Endothelial cell (in vitro differentiated cells): ENCODE data around the gene FAM186B. TPM values are rescaled to one million over a fixed set of nuclear protein-coding genes. Genes with fewer than 3 reads are reported as not detected.

Experiments
- DNase-seq: peaks from one replicate; pipeline ENCODE4 v3.0.0; 2021; ENCODE audit warnings: low spot score
- H3K27ac Mint-ChIP-seq: one replicate; pipeline ENCODE4 v1.8.0; 2021; ENCODE audit warnings: mixed read lengths, inconsistent platforms; ENCODE audit not compliant: unreplicated experiment
- H3K27me3 Mint-ChIP-seq: one replicate; pipeline ENCODE4 v1.8.0; 2021; ENCODE audit warnings: mild to moderate bottlenecking, moderate library complexity, mixed read lengths, inconsistent platforms; ENCODE audit not compliant: unreplicated experiment
- H3K36me3 Mint-ChIP-seq: one replicate; pipeline ENCODE4 v1.8.0; 2021; ENCODE audit warnings: mild to moderate bottlenecking, low read depth, mixed read lengths, inconsistent platforms; ENCODE audit not compliant: unreplicated experiment
- H3K4me1 Mint-ChIP-seq: one replicate; pipeline ENCODE4 v1.8.0; 2021; ENCODE audit warnings: mild to moderate bottlenecking, mixed read lengths, inconsistent platforms; ENCODE audit not compliant: unreplicated experiment
- H3K4me3 Mint-ChIP-seq: one replicate; pipeline ENCODE4 v1.8.0; 2021; ENCODE audit warnings: mild to moderate bottlenecking, mixed read lengths, inconsistent platforms; ENCODE audit not compliant: unreplicated experiment
- H3K9me3 Mint-ChIP-seq: one replicate; pipeline ENCODE4 v1.8.0; 2021; ENCODE audit warnings: mixed read lengths, inconsistent platforms; ENCODE audit not compliant: unreplicated experiment
- CTCF ChIP-seq: fragments of 200-600 bp; sonication (generic); IDR thresholded peaks from one replicate; pipeline ENCODE4 v1.5.0; 2021; ENCODE audit warnings: antibody characterized with exemption; ENCODE audit not compliant: unreplicated experiment
- total RNA-seq: library from RNA; stranded (reverse); fragmentation: NEBNext Ultra II Directional; extraction: Animal tissue kit (Norgen Biotek cat#: 25700); gene quantifications from one replicate; pipeline ENCODE4 v1.2.1, GENCODE V29; 2021; ENCODE audit not compliant: unreplicated experiment

Gene FAM186B
- total RNA-seq, 1 donor from 2014 or later = 1.9 TPM

GRCh38 chr12:49623142-49623904 lies 17.9 kb upstream of the FAM186B start, which contains the start of gene PRPF40B:
PRPF40B (plus strand) TSS chr12:49623561; CDS start chr12:49623591, 30 bp downstream.
- DNase-seq = peak; percentile 96
- Mint-ChIP-seq H3K4me3 (peak within 1 kb of the TSS; percentile 89), H3K27me3 (peaks cover 12% of the 10 kb centered on the region), H3K27ac (peak within 1 kb of the TSS; percentile 80), H3K4me1 (peaks cover 18% of the 10 kb centered on the region), H3K36me3 (peaks cover 3% of the 10 kb centered on the region), H3K9me3 (no peaks in the 10 kb centered on the region)
- TF ChIP-seq CTCF = peak; percentile 62

- Mint-ChIP-seq H3K27me3 (peaks cover 12% of the 10 kb centered on the region), H3K4me3 (peak overlapping the region; percentile 89), H3K27ac (peak overlapping the region; percentile 80), H3K36me3 (peaks cover 3% of the 10 kb centered on the region), H3K9me3 (no peaks in the 10 kb centered on the region), H3K4me1 (peaks cover 18% of the 10 kb centered on the region)
- TF ChIP-seq CTCF = no peak
- no peak for DNase-seq
Observed at GRCh38 chr12:49622501-49623141, 17.2 kb upstream of the FAM186B start.

GRCh38 chr12:49621651-49622500 lies 16.4 kb upstream of the FAM186B start:
- H3K27me3 Mint-ChIP-seq = peaks cover 12% of the 10 kb centered on the region
- H3K9me3 Mint-ChIP-seq = no peaks in the 10 kb centered on the region
- peaks cover 18% of the 10 kb centered on the region for H3K4me1 Mint-ChIP-seq
- peak overlapping the region; percentile 89 for H3K4me3 Mint-ChIP-seq
- no peak for DNase-seq
- H3K27ac Mint-ChIP-seq = no peak overlapping the region
- H3K36me3 Mint-ChIP-seq = peaks cover 3% of the 10 kb centered on the region
- no peak for TF ChIP-seq CTCF

- DNase-seq = no peak
- H3K4me1 Mint-ChIP-seq = peaks cover 15% of the 10 kb centered on the region
- no peak overlapping the region for H3K4me3 Mint-ChIP-seq
- peaks cover 10% of the 10 kb centered on the region for H3K27me3 Mint-ChIP-seq
- H3K36me3 Mint-ChIP-seq = no peaks in the 10 kb centered on the region
- no peak overlapping the region for H3K27ac Mint-ChIP-seq
- no peak for TF ChIP-seq CTCF
- no peaks in the 10 kb centered on the region for H3K9me3 Mint-ChIP-seq
Observed at GRCh38 chr12:49619286-49619685, 13.8 kb upstream of the FAM186B start.
